Measurements from ENCODE around the gene DOCK3.

DNA sequence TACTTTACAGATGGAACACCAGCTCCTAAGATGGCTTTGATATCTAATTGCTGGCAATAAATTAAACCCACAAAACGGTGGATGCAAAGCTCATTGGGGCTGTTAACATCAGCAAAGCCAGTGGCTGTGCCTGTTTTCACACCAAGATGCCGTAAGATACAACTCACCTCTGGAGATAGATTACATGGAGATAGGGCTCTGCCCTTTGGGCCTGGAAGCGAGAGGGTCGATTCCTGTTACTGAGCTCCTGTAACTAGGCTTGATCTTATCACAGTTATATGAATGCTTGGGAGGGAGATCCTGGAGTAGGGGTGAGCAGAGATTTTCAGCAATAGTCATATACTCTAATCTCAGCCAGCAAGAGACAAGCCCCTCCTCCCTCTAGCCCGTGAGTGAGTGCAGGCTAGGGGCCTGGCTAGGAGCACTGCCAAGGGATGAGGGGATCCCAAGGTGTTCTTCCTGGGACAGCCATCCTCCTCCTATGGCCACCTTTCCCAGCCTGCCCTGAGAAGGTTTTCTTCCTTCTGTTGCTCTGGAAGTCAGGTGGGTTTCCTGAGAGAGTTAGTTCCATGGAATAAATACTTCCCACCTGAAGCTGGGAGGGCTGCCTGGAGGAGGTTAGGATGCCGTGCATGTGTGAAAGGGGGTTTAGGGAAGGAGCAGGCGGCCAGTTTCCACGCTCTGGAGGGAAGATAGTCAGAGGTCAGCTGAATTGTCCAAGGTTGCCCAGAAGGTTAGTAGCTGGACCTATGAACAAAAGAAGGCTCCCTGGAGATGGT lies 18.1 kb upstream of the DOCK3 start:
- no peak for TF ChIP-seq CTCF (IDR thresholded peaks at IDR 0.05)
- no peak for TF ChIP-seq POLR2A (IDR thresholded peaks at IDR 0.05)
